ENCODE data around the gene DCLRE1B. TPM values are rescaled to one million over a fixed set of nuclear protein-coding genes. Genes with fewer than 3 reads are reported as not detected.

DCLRE1B gene
- total and polyA plus RNA-seq, 4 donors = 0.82 to 6.6 (median 1.2) TPM

DNA sequence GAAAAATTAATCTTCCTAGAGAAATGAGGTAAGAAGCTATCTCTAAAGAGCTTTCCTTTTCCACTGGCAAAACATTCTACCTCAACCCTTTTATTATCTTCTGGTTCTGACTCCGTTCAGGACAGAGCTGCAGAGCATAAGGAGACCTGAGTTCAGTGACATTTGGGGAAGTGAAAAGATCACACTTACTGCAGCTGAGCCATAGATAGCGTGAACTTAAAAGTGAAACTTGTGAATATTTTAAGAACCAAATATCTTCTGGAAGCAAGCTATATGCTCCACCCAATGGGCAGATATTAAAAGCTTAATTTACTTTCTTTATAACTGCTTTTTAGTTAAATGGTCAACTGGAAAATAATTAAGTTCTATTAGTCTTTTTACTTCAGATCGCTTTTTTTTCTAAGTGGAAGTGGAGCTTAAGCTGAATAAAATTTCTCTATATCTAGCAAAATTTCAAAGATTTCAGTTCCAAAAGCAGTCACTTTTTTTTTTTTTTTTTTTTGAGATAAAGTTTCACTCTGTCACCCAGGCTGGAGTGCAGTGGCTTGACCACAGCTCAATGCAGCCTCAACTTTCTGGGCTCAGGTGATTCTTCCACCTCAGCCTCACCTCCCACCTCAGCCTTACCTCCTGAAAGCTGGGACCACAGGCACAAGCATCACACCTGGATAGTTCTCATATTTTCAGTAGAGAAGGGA lies 45.5 kb upstream of the DCLRE1B start (continued):
- TF ChIP-seq, protein P1, sequence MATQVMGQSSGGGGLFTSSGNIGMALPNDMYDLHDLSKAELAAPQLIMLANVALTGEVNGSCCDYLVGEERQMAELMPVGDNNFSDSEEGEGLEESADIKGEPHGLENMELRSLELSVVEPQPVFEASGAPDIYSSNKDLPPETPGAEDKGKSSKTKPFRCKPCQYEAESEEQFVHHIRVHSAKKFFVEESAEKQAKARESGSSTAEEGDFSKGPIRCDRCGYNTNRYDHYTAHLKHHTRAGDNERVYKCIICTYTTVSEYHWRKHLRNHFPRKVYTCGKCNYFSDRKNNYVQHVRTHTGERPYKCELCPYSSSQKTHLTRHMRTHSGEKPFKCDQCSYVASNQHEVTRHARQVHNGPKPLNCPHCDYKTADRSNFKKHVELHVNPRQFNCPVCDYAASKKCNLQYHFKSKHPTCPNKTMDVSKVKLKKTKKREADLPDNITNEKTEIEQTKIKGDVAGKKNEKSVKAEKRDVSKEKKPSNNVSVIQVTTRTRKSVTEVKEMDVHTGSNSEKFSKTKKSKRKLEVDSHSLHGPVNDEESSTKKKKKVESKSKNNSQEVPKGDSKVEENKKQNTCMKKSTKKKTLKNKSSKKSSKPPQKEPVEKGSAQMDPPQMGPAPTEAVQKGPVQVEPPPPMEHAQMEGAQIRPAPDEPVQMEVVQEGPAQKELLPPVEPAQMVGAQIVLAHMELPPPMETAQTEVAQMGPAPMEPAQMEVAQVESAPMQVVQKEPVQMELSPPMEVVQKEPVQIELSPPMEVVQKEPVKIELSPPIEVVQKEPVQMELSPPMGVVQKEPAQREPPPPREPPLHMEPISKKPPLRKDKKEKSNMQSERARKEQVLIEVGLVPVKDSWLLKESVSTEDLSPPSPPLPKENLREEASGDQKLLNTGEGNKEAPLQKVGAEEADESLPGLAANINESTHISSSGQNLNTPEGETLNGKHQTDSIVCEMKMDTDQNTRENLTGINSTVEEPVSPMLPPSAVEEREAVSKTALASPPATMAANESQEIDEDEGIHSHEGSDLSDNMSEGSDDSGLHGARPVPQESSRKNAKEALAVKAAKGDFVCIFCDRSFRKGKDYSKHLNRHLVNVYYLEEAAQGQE (IDR thresholded peaks at IDR 0.05) = no peak
- TF ChIP-seq HNF4A (conservative IDR thresholded peaks at IDR 0.05) (no peak), SP1 (IDR thresholded peaks at IDR 0.05) (no peak)

DNA sequence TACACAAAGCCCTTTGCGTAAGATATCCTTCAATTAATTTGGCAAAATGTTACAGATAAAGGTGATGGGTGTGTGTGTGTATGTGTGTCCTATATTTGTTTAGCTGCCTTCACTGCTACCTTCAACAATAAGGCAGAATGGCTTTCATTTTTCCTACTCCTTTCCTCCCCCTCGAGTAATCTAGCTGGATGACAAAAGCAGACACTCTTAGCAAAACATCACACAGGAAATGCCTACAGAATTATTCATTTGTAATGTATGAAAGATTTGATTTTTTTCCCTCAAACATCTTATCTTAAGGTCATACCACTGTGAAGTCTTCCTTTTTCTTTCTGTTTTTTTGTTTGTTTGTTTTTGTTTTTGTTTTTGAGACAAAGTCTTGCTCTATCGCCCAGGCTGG lies 44.2 kb upstream of the DCLRE1B start:
- no peak overlapping the region for H3K4me3 ChIP-seq (ENCODE audit: low read depth in 1 of 3, low read length in 3 of 3)
- no peak for DNase-seq (ENCODE audit: low spot score)
- WGBS = 68% methylated on average over 3 of the region's 3 CpGs
- no peaks in the 10 kb centered on the region for H3K36me3 ChIP-seq (ENCODE audit: control insufficient read depth in 4 of 4, insufficient read depth in 3 of 4, low read depth in 1 of 4, low read length in 3 of 4)
- TF ChIP-seq HNF4G (IDR thresholded peaks at IDR 0.05) (no peak), TAF1 (conservative IDR thresholded peaks at IDR 0.05) (no peak), FOXA2 (IDR thresholded peaks at IDR 0.05) (no peak), HNF4A (conservative IDR thresholded peaks at IDR 0.05) (no peak)
- TF ChIP-seq, protein P1 (IDR thresholded peaks at IDR 0.05) = no peak
- TF ChIP-seq, protein P2, sequence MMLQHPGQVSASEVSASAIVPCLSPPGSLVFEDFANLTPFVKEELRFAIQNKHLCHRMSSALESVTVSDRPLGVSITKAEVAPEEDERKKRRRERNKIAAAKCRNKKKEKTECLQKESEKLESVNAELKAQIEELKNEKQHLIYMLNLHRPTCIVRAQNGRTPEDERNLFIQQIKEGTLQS (IDR thresholded peaks at IDR 0.05) = no peak
- TF ChIP-seq, protein P3, sequence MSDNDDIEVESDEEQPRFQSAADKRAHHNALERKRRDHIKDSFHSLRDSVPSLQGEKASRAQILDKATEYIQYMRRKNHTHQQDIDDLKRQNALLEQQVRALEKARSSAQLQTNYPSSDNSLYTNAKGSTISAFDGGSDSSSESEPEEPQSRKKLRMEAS (IDR thresholded peaks at IDR 0.05) = no peak
- no peaks in the 10 kb centered on the region for H3K4me1 ChIP-seq (ENCODE audit: control insufficient read depth in 4 of 4, insufficient read depth in 4 of 4, low read length in 3 of 4)
- no peak overlapping the region for H3K27ac ChIP-seq (ENCODE audit: low read depth in 1 of 2, low read length in 2 of 2)
- no peaks in the 10 kb centered on the region for H3K9me3 ChIP-seq (ENCODE audit: control insufficient read depth in 4 of 4, low read length in 3 of 4)
- no peak overlapping the region for H3K9ac ChIP-seq (ENCODE audit: low read depth in 1 of 2, low read length in 2 of 2)
- H3K27me3 ChIP-seq (ENCODE audit: control insufficient read depth in 4 of 4, insufficient read depth in 4 of 4, low read length in 3 of 4) = no peaks in the 10 kb centered on the region

DNA sequence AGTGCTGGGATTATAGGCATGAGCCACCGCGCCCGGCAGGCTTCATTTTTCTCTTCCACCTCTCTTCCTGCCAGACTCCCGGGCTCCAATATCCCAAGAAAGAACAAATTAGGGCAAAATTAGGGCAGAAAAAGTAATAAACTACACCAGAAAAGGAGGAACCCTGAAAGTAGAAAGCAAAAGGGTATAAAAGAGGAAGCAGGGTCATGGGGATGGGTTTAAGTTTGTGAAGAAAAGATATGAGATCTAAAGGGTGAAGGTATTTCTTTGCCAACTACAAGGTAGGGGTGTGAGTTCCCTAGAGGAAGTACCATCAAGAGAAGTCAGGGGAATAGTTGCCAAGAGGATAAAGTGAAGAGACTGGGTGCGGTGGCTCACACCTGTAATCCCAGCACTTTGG lies 43.5 kb upstream of the DCLRE1B start:
- Histone ChIP-seq H3K36me3 (ENCODE audit: control insufficient read depth in 4 of 4, insufficient read depth in 3 of 4, low read depth in 1 of 4, low read length in 3 of 4) (no peaks in the 10 kb centered on the region), H3K27ac (ENCODE audit: low read depth in 1 of 2, low read length in 2 of 2) (no peak overlapping the region), H3K4me3 (ENCODE audit: low read depth in 1 of 3, low read length in 3 of 3) (no peak overlapping the region), H3K9me3 (ENCODE audit: control insufficient read depth in 4 of 4, low read length in 3 of 4) (no peaks in the 10 kb centered on the region), H3K27me3 (ENCODE audit: control insufficient read depth in 4 of 4, insufficient read depth in 4 of 4, low read length in 3 of 4) (no peaks in the 10 kb centered on the region), H3K9ac (ENCODE audit: low read depth in 1 of 2, low read length in 2 of 2) (no peak overlapping the region), H3K4me1 (ENCODE audit: control insufficient read depth in 4 of 4, insufficient read depth in 4 of 4, low read length in 3 of 4) (no peaks in the 10 kb centered on the region)
- no peak for DNase-seq (ENCODE audit: low spot score)
- 92% methylated on average over 5 of the region's 5 CpGs for WGBS
- TF ChIP-seq FOXA1 (IDR thresholded peaks at IDR 0.05) (no peak), CTCF (IDR thresholded peaks at IDR 0.05; ENCODE audit: low read depth, low read length, missing input control) (no peak), NR2F2 (IDR thresholded peaks at IDR 0.05) (no peak), HNF4G (IDR thresholded peaks at IDR 0.05) (no peak), EGR1 (IDR thresholded peaks at IDR 0.05; ENCODE audit: low read depth in 2 of 2) (no peak), GABPA (IDR thresholded peaks at IDR 0.05 in 1 of 2, conservative IDR thresholded peaks at IDR 0.05 in 1 of 2) (no peak), TAF1 (conservative IDR thresholded peaks at IDR 0.05) (no peak), RXRA (IDR thresholded peaks at IDR 0.05) (no peak), JUND (IDR thresholded peaks at IDR 0.05) (no peak)
- TF ChIP-seq, protein P1 (IDR thresholded peaks at IDR 0.05) = no peak
- TF ChIP-seq, protein P2 (IDR thresholded peaks at IDR 0.05) = no peak

All from liver (tissue), 9 donors.